H9 (cell line): ENCODE measurements around the gene RAB40C. TPM values are rescaled to one million over a fixed set of nuclear protein-coding genes. Genes with fewer than 3 reads are reported as not detected.

Experiments
- DNase-seq: peaks from one replicate; pipeline ENCODE4 v3.0.0-alpha.2; 2017
- H2AFZ ChIP-seq: one replicate; pipeline ENCODE4 v1.6.1; 2013; ENCODE audit warnings: mild to moderate bottlenecking, low read length, control low read depth, moderate library complexity
- H2AK5ac ChIP-seq: 2 replicates; pipeline ENCODE4 v1.6.1; 2013; ENCODE audit warnings: low read length, control low read depth, mixed read lengths; ENCODE audit not compliant: insufficient read length
- H2BK120ac ChIP-seq: one replicate; pipeline ENCODE4 v1.6.1; 2013; ENCODE audit warnings: low read depth, mild to moderate bottlenecking, low read length, control low read depth, inconsistent platforms; ENCODE audit not compliant: poor library complexity, severe bottlenecking
- H2BK12ac ChIP-seq: 2 replicates; pipeline ENCODE4 v1.6.1; 2013; ENCODE audit warnings: low read length, control low read depth, mixed read lengths, low read depth; ENCODE audit not compliant: insufficient read length
- H2BK15ac ChIP-seq: 2 replicates; pipeline ENCODE4 v1.6.1; 2013; ENCODE audit warnings: low read depth, low read length, control low read depth
- H2BK20ac ChIP-seq: one replicate; pipeline ENCODE4 v1.6.1; 2013; ENCODE audit warnings: low read depth, mild to moderate bottlenecking, low read length, control low read depth, inconsistent platforms; ENCODE audit not compliant: poor library complexity, severe bottlenecking
- H2BK5ac ChIP-seq: 2 replicates; pipeline ENCODE4 v1.6.1; 2013; ENCODE audit warnings: low read length, control low read depth, mixed read lengths; ENCODE audit not compliant: insufficient read length
- H3K14ac ChIP-seq: 2 replicates; pipeline ENCODE4 v1.6.1; 2013; ENCODE audit warnings: low read length, control low read depth; ENCODE audit not compliant: insufficient read depth
- H3K18ac ChIP-seq: 2 replicates; pipeline ENCODE4 v1.6.1; 2013; ENCODE audit warnings: low read depth, mild to moderate bottlenecking, mixed read lengths, low read length, control low read depth; ENCODE audit not compliant: insufficient read length
- H3K23ac ChIP-seq: 2 replicates; pipeline ENCODE4 v1.6.1; 2013; ENCODE audit warnings: low read length, control low read depth, mixed read lengths, low read depth; ENCODE audit not compliant: insufficient read length
- H3K23me2 ChIP-seq: 2 replicates; pipeline ENCODE4 v1.6.1; 2013; ENCODE audit warnings: low read depth, mild to moderate bottlenecking, mixed read lengths, low read length, control low read depth; ENCODE audit not compliant: insufficient read length, poor library complexity, severe bottlenecking
- H3K27ac ChIP-seq: 2 replicates; pipeline ENCODE4 v1.5.1; 2013; ENCODE audit warnings: low read length, control low read depth, mixed read lengths, low read depth; ENCODE audit not compliant: insufficient read length
- H3K27me3 ChIP-seq: 2 replicates; pipeline ENCODE4 v1.6.1; 2013; ENCODE audit warnings: low read length, control low read depth, inconsistent platforms; ENCODE audit not compliant: insufficient read depth
- H3K4ac ChIP-seq: 2 replicates; pipeline ENCODE4 v1.6.1; 2013; ENCODE audit warnings: low read depth, mild to moderate bottlenecking, control low read depth, inconsistent platforms, low read length, moderate library complexity
- H3K4me1 ChIP-seq: 2 replicates; pipeline ENCODE4 v1.6.1; 2013; ENCODE audit warnings: low read length, control low read depth, inconsistent platforms; ENCODE audit not compliant: insufficient read depth
- H3K4me2 ChIP-seq: 2 replicates; pipeline ENCODE4 v1.6.1; 2013; ENCODE audit warnings: low read length, control low read depth, mixed read lengths; ENCODE audit not compliant: insufficient read length, insufficient read depth
- H3K56ac ChIP-seq: 2 replicates; pipeline ENCODE4 v1.6.1; 2013; ENCODE audit warnings: low read depth, mild to moderate bottlenecking, mixed read lengths, low read length, control low read depth; ENCODE audit not compliant: insufficient read length
- H3K79me1 ChIP-seq: 2 replicates; pipeline ENCODE4 v1.6.1; 2013; ENCODE audit warnings: low read depth, mild to moderate bottlenecking, moderate library complexity, low read length, control low read depth, inconsistent platforms; ENCODE audit not compliant: insufficient read depth, poor library complexity, severe bottlenecking
- H3K79me2 ChIP-seq: 2 replicates; pipeline ENCODE4 v1.6.1; 2013; ENCODE audit warnings: low read length, control low read depth, inconsistent platforms; ENCODE audit not compliant: insufficient read depth
- H3K9ac ChIP-seq: 2 replicates; pipeline ENCODE4 v1.6.1; 2013; ENCODE audit warnings: low read length, control low read depth, mixed read lengths; ENCODE audit not compliant: insufficient read length; ENCODE audit errors: extremely low read depth
- H3K9me3 ChIP-seq: one replicate; pipeline ENCODE4 v1.6.1; 2013; ENCODE audit warnings: low read depth, low read length, inconsistent platforms; ENCODE audit not compliant: control insufficient read depth
- H3T11ph ChIP-seq: one replicate; pipeline ENCODE4 v1.6.1; 2013; ENCODE audit warnings: mild to moderate bottlenecking, low read length, control low read depth, inconsistent platforms
- H4K20me1 ChIP-seq: one replicate; pipeline ENCODE4 v1.6.1; 2013; ENCODE audit not compliant: control insufficient read depth, insufficient read length, insufficient read depth
- H4K5ac ChIP-seq: 2 replicates; pipeline ENCODE4 v1.6.1; 2013; ENCODE audit warnings: low read depth, mild to moderate bottlenecking, mixed read lengths, low read length, control low read depth; ENCODE audit not compliant: insufficient read length
- H4K8ac ChIP-seq: replicated peaks from 2 replicates; pipeline ENCODE4 v1.6.1; 2013; ENCODE audit warnings: low read length, control low read depth, mixed read lengths, low read depth; ENCODE audit not compliant: insufficient read length
- H4K91ac ChIP-seq: 2 replicates; pipeline ENCODE4 v1.6.1; 2013; ENCODE audit warnings: low read depth, mild to moderate bottlenecking, moderate library complexity, mixed read lengths, low read length, control low read depth; ENCODE audit not compliant: insufficient read length
- H3K27ac Mint-ChIP-seq, 3 experiments: 2 replicates in 2 of 3; 3 replicates in 1 of 3; pipeline ENCODE4 v1.8.0; 2020 to 2021; ENCODE audit warnings: mixed read lengths in 3 of 3, mild to moderate bottlenecking in 1 of 3, moderate library complexity in 1 of 3
- H3K27me3 Mint-ChIP-seq: 2 replicates; pipeline ENCODE4 v1.8.0; 2021; ENCODE audit warnings: low read depth, mild to moderate bottlenecking, moderate library complexity, mixed read lengths
- H3K36me3 Mint-ChIP-seq, 3 experiments: 2 replicates in 2 of 3; 3 replicates in 1 of 3; pipeline ENCODE4 v1.8.0; 2020 to 2021; ENCODE audit warnings: low read depth in 3 of 3, mixed read lengths in 3 of 3; ENCODE audit not compliant: insufficient read depth in 1 of 3
- H3K4me1 Mint-ChIP-seq, 2 experiments: 2 replicates each; pipeline ENCODE4 v1.8.0; 2020; ENCODE audit warnings: mixed read lengths in 2 of 2
- H3K4me3 Mint-ChIP-seq, 2 experiments: 2 replicates in 1 of 2; 3 replicates in 1 of 2; pipeline ENCODE4 v1.8.0; 2020 to 2021; ENCODE audit warnings: mild to moderate bottlenecking in 2 of 2, mixed read lengths in 2 of 2, moderate library complexity in 1 of 2
- H3K9me3 Mint-ChIP-seq, 2 experiments: 2 replicates in 1 of 2; 3 replicates in 1 of 2; pipeline ENCODE4 v1.8.0; 2020; ENCODE audit warnings: mild to moderate bottlenecking in 2 of 2, mixed read lengths in 2 of 2, moderate library complexity in 1 of 2
- whole genome bisulfite sequencing: extraction: QIAGEN DNeasy Blood & Tissue Kit; methylation state at CpG from one replicate; pipeline ENCODE4 v1.1.7; 2013; ENCODE audit warnings: missing lambda C conversion rate, low lambda C conversion rate, mixed read lengths; ENCODE audit not compliant: insufficient read length; ENCODE audit errors: extremely low coverage; 5-methylcytosine and 5-hydroxymethylcytosine counted together
- total RNA-seq: library from RNA; stranded (reverse); gene quantifications from 2 replicates; pipeline ENCODE4 v1.2.1, GENCODE V29; 2021
- TF ChIP-seq, protein P1 (sequence below): fragments of 200-600 bp; sonication (generic); conservative IDR thresholded peaks from 3 replicates; pipeline ENCODE4 v1.8.0; 2021; ENCODE audit warnings: antibody characterized with exemption, mild to moderate bottlenecking

Gene RAB40C
- total RNA-seq, 1 experiment from 2014 or later, result 19.1 TPM

DNA sequence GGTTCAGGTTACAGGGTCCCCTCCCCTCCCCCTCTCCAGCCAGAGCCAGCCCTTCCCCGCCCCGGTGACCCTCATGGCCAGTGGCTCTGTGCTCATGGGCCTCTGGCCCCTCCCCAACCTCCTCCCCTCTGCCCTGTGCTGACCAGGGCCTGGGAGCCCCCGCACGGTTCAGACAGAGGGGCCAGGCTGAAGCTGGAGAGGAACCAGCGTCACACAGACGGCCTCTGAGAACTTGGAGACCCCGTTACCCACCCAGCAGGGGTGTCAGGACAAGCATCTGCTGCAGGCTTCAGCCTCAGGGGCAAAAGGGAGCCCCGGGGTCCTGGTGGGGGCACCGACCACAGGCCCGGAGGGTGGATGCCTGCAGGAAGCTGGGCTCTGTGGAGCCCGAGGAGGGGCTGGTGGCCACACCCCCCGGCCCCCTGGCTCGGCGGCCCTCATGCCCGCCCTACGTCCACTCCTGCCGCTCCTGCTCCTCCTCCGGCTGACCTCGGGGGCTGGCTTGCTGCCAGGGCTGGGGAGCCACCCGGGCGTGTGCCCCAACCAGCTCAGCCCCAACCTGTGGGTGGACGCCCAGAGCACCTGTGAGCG, 41.0 kb downstream of the RAB40C start, which contains the start of gene WFIKKN1:
Gene WFIKKN1, plus strand, starts transcription at position 171 of the 591 bp plus-strand sequence. Its CDS starts 269 bp downstream, at position 440.
- H3K4me2 ChIP-seq, result peak within 1 kb of the TSS; percentile 16
- H3K56ac ChIP-seq, result no peak within 1 kb of the TSS
- H2AK5ac ChIP-seq, result no peak within 1 kb of the TSS
- peaks cover 2% of the 10 kb centered on the region; the same call in 1 of the 2 replicates for H3K79me2 ChIP-seq
- Mint-ChIP-seq H3K4me1 (peaks cover 6 to 30% of the 10 kb centered on the region in 2 experiments; a peak in 3 of 4 replicates), H3K4me3 (peak within 1 kb of the TSS; percentile 47 to 70), H3K27me3 (no peaks in the 10 kb centered on the region), H3K36me3 (peaks cover 0 to 12% (median 0%) of the 10 kb centered on the region in 3 experiments; a peak in 4 of 7 replicates), H3K27ac (peak within 1 kb of the TSS; percentile 57 to 83 (median 67); a peak in 3 of 7 replicates), H3K9me3 (no peaks in the 10 kb centered on the region)
- TF ChIP-seq, protein P1, sequence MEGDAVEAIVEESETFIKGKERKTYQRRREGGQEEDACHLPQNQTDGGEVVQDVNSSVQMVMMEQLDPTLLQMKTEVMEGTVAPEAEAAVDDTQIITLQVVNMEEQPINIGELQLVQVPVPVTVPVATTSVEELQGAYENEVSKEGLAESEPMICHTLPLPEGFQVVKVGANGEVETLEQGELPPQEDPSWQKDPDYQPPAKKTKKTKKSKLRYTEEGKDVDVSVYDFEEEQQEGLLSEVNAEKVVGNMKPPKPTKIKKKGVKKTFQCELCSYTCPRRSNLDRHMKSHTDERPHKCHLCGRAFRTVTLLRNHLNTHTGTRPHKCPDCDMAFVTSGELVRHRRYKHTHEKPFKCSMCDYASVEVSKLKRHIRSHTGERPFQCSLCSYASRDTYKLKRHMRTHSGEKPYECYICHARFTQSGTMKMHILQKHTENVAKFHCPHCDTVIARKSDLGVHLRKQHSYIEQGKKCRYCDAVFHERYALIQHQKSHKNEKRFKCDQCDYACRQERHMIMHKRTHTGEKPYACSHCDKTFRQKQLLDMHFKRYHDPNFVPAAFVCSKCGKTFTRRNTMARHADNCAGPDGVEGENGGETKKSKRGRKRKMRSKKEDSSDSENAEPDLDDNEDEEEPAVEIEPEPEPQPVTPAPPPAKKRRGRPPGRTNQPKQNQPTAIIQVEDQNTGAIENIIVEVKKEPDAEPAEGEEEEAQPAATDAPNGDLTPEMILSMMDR, result no peak
- H3K23ac ChIP-seq, result no peak within 1 kb of the TSS
- H3K9me3 ChIP-seq, result no peaks in the 10 kb centered on the region
- no peak within 1 kb of the TSS for H2BK20ac ChIP-seq
- H4K8ac ChIP-seq, result no peak within 1 kb of the TSS
- no peaks in the 10 kb centered on the region for H3K79me1 ChIP-seq
- no peak within 1 kb of the TSS for H3K4ac ChIP-seq
- peak within 1 kb of the TSS; percentile 67 for H3K18ac ChIP-seq
- H3K27me3 ChIP-seq, result no peaks in the 10 kb centered on the region
- H3T11ph ChIP-seq, result no peak within 1 kb of the TSS
- no peak within 1 kb of the TSS for H3K9ac ChIP-seq
- H2BK12ac ChIP-seq, result no peak within 1 kb of the TSS
- no peak within 1 kb of the TSS for H2BK5ac ChIP-seq
- no peak within 1 kb of the TSS for H2BK15ac ChIP-seq
- peak; percentile 92 for DNase-seq
- no peak within 1 kb of the TSS for H4K91ac ChIP-seq
- no peak within 1 kb of the TSS for H2BK120ac ChIP-seq
- H4K5ac ChIP-seq, result no peak within 1 kb of the TSS
- WGBS, result no CpG with 5 or more reads among the region's 23 CpGs
- H3K4me1 ChIP-seq, result no peaks in the 10 kb centered on the region; the same call in 1 of the 2 replicates
- H3K27ac ChIP-seq, result no peak within 1 kb of the TSS
- no peaks in the 10 kb centered on the region for H4K20me1 ChIP-seq
- no peak within 1 kb of the TSS for H2AFZ ChIP-seq
- peak within 1 kb of the TSS; percentile 71 for H3K14ac ChIP-seq
- H3K23me2 ChIP-seq, result peaks cover 12% of the 10 kb centered on the region
